Skeletal muscle cell (primary cell): ENCODE measurements around the gene UBE2J2.
"Not testable (repeated sequence)": the region's sequence is repeated elsewhere in the genome, so short reads cannot be mapped to it uniquely, and the experiment has no call there.

Source experiments
- DNase-seq: peaks from one replicate; pipeline ENCODE4 v3.0.0-alpha.2; 2010; ENCODE audit warnings: low read depth
- H3K4me3 ChIP-seq: 2 replicates; pipeline ENCODE4 v1.5.1; 2011; ENCODE audit warnings: low read depth, mild to moderate bottlenecking, control low read depth, low read length, moderate library complexity

The UBE2J2 gene

GRCh38 chr1:1262758-1263157 lies 10.9 kb downstream of the UBE2J2 start:
- no peak overlapping the region for H3K4me3 ChIP-seq
- DNase-seq = no peak

GRCh38 chr1:1262071-1262470 lies 11.6 kb downstream of the UBE2J2 start:
- no peak overlapping the region for H3K4me3 ChIP-seq
- no peak for DNase-seq

- no peak for DNase-seq
- H3K4me3 ChIP-seq = no peak overlapping the region
Measured at GRCh38 chr1:1260843-1261560, 12.7 kb downstream of the UBE2J2 start.

- no peak for DNase-seq
- H3K4me3 ChIP-seq = no peak overlapping the region
Measured at GRCh38 chr1:1259951-1260600, 13.6 kb downstream of the UBE2J2 start.

GRCh38 chr1:1259540-1259939 lies 14.1 kb downstream of the UBE2J2 start:
- H3K4me3 ChIP-seq = no peak overlapping the region
- no peak for DNase-seq

GRCh38 chr1:1259119-1259488 lies 14.6 kb downstream of the UBE2J2 start:
- no peak for DNase-seq
- no peak overlapping the region for H3K4me3 ChIP-seq

GRCh38 chr1:1256956-1257871 lies 16.4 kb downstream of the UBE2J2 start:
- DNase-seq = no peak
- no peak overlapping the region for H3K4me3 ChIP-seq

- no peak for DNase-seq
Measured at GRCh38 chr1:1255611-1256010, 18.0 kb downstream of the UBE2J2 start.

GRCh38 chr1:1255078-1255477 lies 18.6 kb downstream of the UBE2J2 start:
- H3K4me3 ChIP-seq = no peak overlapping the region
- no peak for DNase-seq

More at GRCh38 chr1:1255611-1256010, 18.0 kb downstream of the UBE2J2 start:
- no peak overlapping the region for H3K4me3 ChIP-seq

GRCh38 chr1:1254667-1254998 lies 19.0 kb downstream of the UBE2J2 start:
- no peak for DNase-seq
- no peak overlapping the region for H3K4me3 ChIP-seq

- no peak overlapping the region for H3K4me3 ChIP-seq
- DNase-seq = no peak
Measured at GRCh38 chr1:1253972-1254666, 19.5 kb downstream of the UBE2J2 start.

GRCh38 chr1:1253314-1253713 lies 20.3 kb downstream of the UBE2J2 start:
- H3K4me3 ChIP-seq = no peak overlapping the region
- no peak for DNase-seq

- DNase-seq = no peak
- H3K4me3 ChIP-seq = no peak overlapping the region
Measured at GRCh38 chr1:1250786-1251284, 22.8 kb downstream of the UBE2J2 start.

- H3K4me3 ChIP-seq = not testable (repeated sequence)
Measured at GRCh38 chr1:1248009-1248913, 25.4 kb downstream of the UBE2J2 start.

GRCh38 chr1:1247341-1247913 lies 26.2 kb downstream of the UBE2J2 start:
- no peak for DNase-seq
- no peak overlapping the region for H3K4me3 ChIP-seq

More at GRCh38 chr1:1248009-1248913, 25.4 kb downstream of the UBE2J2 start:
- not testable (repeated sequence) for DNase-seq

- no peak for DNase-seq
- no peak within 1 kb of the TSS for H3K4me3 ChIP-seq
Measured at GRCh38 chr1:1246577-1247340, 26.9 kb downstream of the UBE2J2 start, which contains the start of gene C1QTNF12. Gene C1QTNF12 (minus strand): TSS chr1:1246722. CDS start chr1:1246690, 32 bp downstream.

GRCh38 chr1:1245817-1246576 lies 27.7 kb downstream of the UBE2J2 start:
- no peak overlapping the region for H3K4me3 ChIP-seq
- no peak for DNase-seq
